ENCODE results near the gene GRK4. TPM values are rescaled to one million over a fixed set of nuclear protein-coding genes. Genes with fewer than 3 reads are reported as not detected.

The GRK4 gene
- total and polyA plus RNA-seq, 2 of the 8 experiments (the other 6 are each of a cell fraction or from before 2014, with no cell fraction given): 0.77 to 1.8 TPM

GRCh38 chr4:3037957-3038461 lies 74.6 kb downstream of the GRK4 start (continued):
- TF ChIP-seq RFX5 (IDR thresholded peaks at IDR 0.05; ENCODE audit: borderline replicate concordance, low read depth, low read length): no peak
- no peak for TF ChIP-seq SIN3A (conservative IDR thresholded peaks at IDR 0.05 in 1 of 2, IDR thresholded peaks at IDR 0.05 in 1 of 2; ENCODE audit: low read depth in 1 of 2, low read length in 2 of 2)
- no peak for TF ChIP-seq CHD7 (IDR thresholded peaks at IDR 0.05; ENCODE audit: insufficient replicate concordance, low read length)
